Fibroblast of peridontal ligament (primary cell): ENCODE measurements around the gene IL1B.

Source experiments
- DNase-seq: peaks from one replicate; pipeline ENCODE4 v3.0.0-alpha.2; 2010; ENCODE audit errors: extremely low read depth

IL1B gene

GRCh38 chr2:112829101-112829960 is 7.2 kb downstream of the IL1B start:
- DNase-seq, result no peak

GRCh38 chr2:112828251-112828691 is 8.3 kb downstream of the IL1B start:
- DNase-seq, result no peak

- DNase-seq, result no peak
Measured at GRCh38 chr2:112827604-112828185, 8.9 kb downstream of the IL1B start.

- no peak for DNase-seq
Measured at GRCh38 chr2:112827009-112827408, 9.6 kb downstream of the IL1B start.

- DNase-seq, result no peak
Measured at GRCh38 chr2:112825706-112826105, 10.9 kb downstream of the IL1B start.

GRCh38 chr2:112824694-112825085 is 11.9 kb downstream of the IL1B start:
- no peak for DNase-seq

- DNase-seq, result no peak
Measured at GRCh38 chr2:112821682-112822081, 14.9 kb downstream of the IL1B start.

- no peak for DNase-seq
Measured at GRCh38 chr2:112821142-112821541, 15.4 kb downstream of the IL1B start.

- no peak for DNase-seq
Measured at GRCh38 chr2:112820343-112820742, 16.2 kb downstream of the IL1B start.

- DNase-seq, result no peak
Measured at GRCh38 chr2:112819081-112819480, 17.5 kb downstream of the IL1B start.

- no peak for DNase-seq
Measured at GRCh38 chr2:112818094-112818902, 18.3 kb downstream of the IL1B start.

GRCh38 chr2:112817082-112817689 is 19.4 kb downstream of the IL1B start:
- no peak for DNase-seq

- DNase-seq, result peak; percentile 17
Measured at GRCh38 chr2:112814278-112814677, 22.3 kb downstream of the IL1B start.

GRCh38 chr2:112813280-112813966 is 23.2 kb downstream of the IL1B start:
- DNase-seq, result no peak

- DNase-seq, result no peak
Measured at GRCh38 chr2:112812318-112813267, 24.0 kb downstream of the IL1B start.

- peak; percentile 18 for DNase-seq
Measured at GRCh38 chr2:112811841-112812306, 24.7 kb downstream of the IL1B start.

- no peak for DNase-seq
Measured at GRCh38 chr2:112811276-112811831, 25.2 kb downstream of the IL1B start.

GRCh38 chr2:112809112-112809511 is 27.5 kb downstream of the IL1B start:
- no peak for DNase-seq

GRCh38 chr2:112807233-112807807 is 29.3 kb downstream of the IL1B start:
- no peak for DNase-seq
